ENCODE data around the gene EPN2. TPM values are rescaled to one million over a fixed set of nuclear protein-coding genes. Genes with fewer than 3 reads are reported as not detected.
A peak's percentile ranks its signal among the peaks of the same experiment; 100 is the strongest.

EPN2 gene
- total RNA-seq, 1 experiment from 2014 or later, result 57.8 TPM

GRCh38 chr17:19380481-19381301 is 143.5 kb downstream of the EPN2 start:
- H3K27me3 Mint-ChIP-seq (ENCODE audit: low read depth), result no peaks in the 10 kb centered on the region
- Histone ChIP-seq H2BK15ac (ENCODE audit: low read depth, low read length) (no peak overlapping the region), H3K18ac (ENCODE audit: insufficient read length, low read depth, low read length) (no peak overlapping the region), H3K27me3 (ENCODE audit: insufficient read depth, low read length) (no peaks in the 10 kb centered on the region), H3K79me2 (ENCODE audit: insufficient read depth, low read length) (peaks cover 4% of the 10 kb centered on the region; the same call in 1 of the 2 replicates), H3K14ac (ENCODE audit: insufficient read depth, low read length) (no peak overlapping the region), H3K9me3 (ENCODE audit: control insufficient read depth, low read depth, low read length) (no peaks in the 10 kb centered on the region), H2AFZ (ENCODE audit: low read length) (no peak overlapping the region), H2BK120ac (ENCODE audit: low read depth, low read length, poor library complexity, severe bottlenecking) (no peak overlapping the region), H4K20me1 (ENCODE audit: control insufficient read depth, insufficient read depth, insufficient read length) (no peaks in the 10 kb centered on the region), H4K91ac (ENCODE audit: insufficient read length, low read depth, low read length) (no peak overlapping the region), H4K8ac (replicated peaks; ENCODE audit: insufficient read length, low read depth, low read length) (no peak overlapping the region), H3T11ph (ENCODE audit: low read length) (no peak overlapping the region), H3K56ac (ENCODE audit: insufficient read length, low read depth, low read length) (no peak overlapping the region), H3K23ac (ENCODE audit: insufficient read length, low read depth, low read length) (no peak overlapping the region), H3K4me2 (ENCODE audit: insufficient read depth, insufficient read length, low read length) (no peak overlapping the region), H2BK20ac (ENCODE audit: low read depth, low read length, poor library complexity, severe bottlenecking) (no peak overlapping the region), H3K79me1 (ENCODE audit: insufficient read depth, low read depth, low read length, poor library complexity, severe bottlenecking) (peaks cover 6% of the 10 kb centered on the region), H2BK5ac (ENCODE audit: insufficient read length, low read length) (no peak overlapping the region), H3K9ac (ENCODE audit: extremely low read depth, insufficient read length, low read length) (no peak overlapping the region), H2AK5ac (ENCODE audit: insufficient read length, low read length) (no peak overlapping the region), H3K23me2 (ENCODE audit: insufficient read length, low read depth, low read length, poor library complexity, severe bottlenecking) (peaks cover 7% of the 10 kb centered on the region), H4K5ac (ENCODE audit: insufficient read length, low read depth, low read length) (no peak overlapping the region), H3K27ac (ENCODE audit: insufficient read length, low read depth, low read length) (no peak overlapping the region), H3K4me1 (ENCODE audit: insufficient read depth, low read length) (no peaks in the 10 kb centered on the region), H3K4ac (ENCODE audit: low read depth, low read length) (no peak overlapping the region), H2BK12ac (ENCODE audit: insufficient read length, low read depth, low read length) (no peak overlapping the region)
- no peak for TF ChIP-seq CTCF (conservative IDR thresholded peaks at IDR 0.05)
- peaks cover 37 to 63% (median 60%) of the 10 kb centered on the region in 3 experiments for H3K36me3 Mint-ChIP-seq (ENCODE audit: insufficient read depth in 1 of 3, low read depth in 3 of 3)
- peaks cover 17 to 37% of the 10 kb centered on the region in 2 experiments for H3K4me1 Mint-ChIP-seq
- no peak overlapping the region for H3K27ac Mint-ChIP-seq
- no peaks in the 10 kb centered on the region for H3K9me3 Mint-ChIP-seq
- no CpG with 5 or more reads among the region's 29 CpGs for WGBS (ENCODE audit: extremely low coverage, insufficient read length, low lambda C conversion rate)
- no peak for DNase-seq
- peak overlapping the region; percentile 18 to 24; a peak in 2 of 5 replicates for H3K4me3 Mint-ChIP-seq

All from H9 (cell line).